Stimulated activated CD8-positive, alpha-beta memory T cell treated with anti-CD3 and anti-CD28 coated beads, Interleukin-12 subunit alpha, Interleukin-12 subunit beta, amount 100 ng/mL, for 1 hour (primary cell): Measurements from ENCODE around the gene DBP.
"Not testable (repeated sequence)": the region's sequence is repeated elsewhere in the genome, so short reads cannot be mapped to it uniquely, and the experiment has no call there.

Experiments used
- DNase-seq: peaks from one replicate; pipeline ENCODE4 v3.0.0-alpha.2; 2020; ENCODE audit warnings: low read depth

DBP gene

GRCh38 chr19:48665786-48666185, 28.6 kb upstream of the DBP start:
- no peak for DNase-seq

DNA sequence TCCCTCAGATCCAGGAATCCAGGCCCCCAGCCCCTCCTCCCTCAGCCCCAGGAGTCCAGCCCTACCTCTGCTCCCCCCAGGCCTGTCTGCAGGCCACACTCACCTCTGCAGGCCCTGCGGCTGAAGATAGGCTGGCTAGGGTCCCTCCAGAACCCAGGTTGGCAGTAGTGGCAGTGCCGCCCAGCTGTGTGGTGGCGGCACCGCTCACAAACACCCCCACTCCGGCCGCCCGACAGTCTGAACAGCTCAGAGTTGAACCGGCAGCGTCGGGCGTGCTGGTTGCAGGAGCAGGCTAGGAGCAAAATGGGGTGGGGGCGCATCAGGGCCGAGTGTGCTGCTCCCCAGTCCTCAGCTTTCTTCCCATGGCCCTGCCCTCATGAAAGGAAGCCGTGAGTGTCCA, 27.3 kb upstream of the DBP start:
- DNase-seq = no peak

GRCh38 chr19:48663667-48664066, 26.5 kb upstream of the DBP start:
- DNase-seq = no peak

DNA sequence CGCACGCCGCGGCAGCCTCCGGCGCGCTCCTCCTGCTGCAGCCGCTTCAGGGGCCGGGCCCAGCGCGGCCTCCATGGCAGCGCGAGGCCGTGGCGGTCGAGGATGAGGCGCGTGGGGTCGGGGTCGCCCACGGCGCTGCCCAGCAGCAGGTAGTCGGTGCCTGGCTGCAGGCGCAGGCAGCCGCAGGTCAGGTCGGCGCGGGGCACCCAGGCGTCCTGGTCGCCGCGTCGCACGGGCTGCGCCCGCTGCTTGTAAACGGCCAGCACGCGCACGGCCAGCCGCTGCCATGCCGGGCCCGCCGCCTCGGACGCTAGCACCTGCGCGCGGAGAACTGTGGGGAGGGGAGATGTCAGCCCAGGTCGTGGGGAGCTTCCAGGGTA, 24.5 kb upstream of the DBP start:
- no peak for DNase-seq

DNA sequence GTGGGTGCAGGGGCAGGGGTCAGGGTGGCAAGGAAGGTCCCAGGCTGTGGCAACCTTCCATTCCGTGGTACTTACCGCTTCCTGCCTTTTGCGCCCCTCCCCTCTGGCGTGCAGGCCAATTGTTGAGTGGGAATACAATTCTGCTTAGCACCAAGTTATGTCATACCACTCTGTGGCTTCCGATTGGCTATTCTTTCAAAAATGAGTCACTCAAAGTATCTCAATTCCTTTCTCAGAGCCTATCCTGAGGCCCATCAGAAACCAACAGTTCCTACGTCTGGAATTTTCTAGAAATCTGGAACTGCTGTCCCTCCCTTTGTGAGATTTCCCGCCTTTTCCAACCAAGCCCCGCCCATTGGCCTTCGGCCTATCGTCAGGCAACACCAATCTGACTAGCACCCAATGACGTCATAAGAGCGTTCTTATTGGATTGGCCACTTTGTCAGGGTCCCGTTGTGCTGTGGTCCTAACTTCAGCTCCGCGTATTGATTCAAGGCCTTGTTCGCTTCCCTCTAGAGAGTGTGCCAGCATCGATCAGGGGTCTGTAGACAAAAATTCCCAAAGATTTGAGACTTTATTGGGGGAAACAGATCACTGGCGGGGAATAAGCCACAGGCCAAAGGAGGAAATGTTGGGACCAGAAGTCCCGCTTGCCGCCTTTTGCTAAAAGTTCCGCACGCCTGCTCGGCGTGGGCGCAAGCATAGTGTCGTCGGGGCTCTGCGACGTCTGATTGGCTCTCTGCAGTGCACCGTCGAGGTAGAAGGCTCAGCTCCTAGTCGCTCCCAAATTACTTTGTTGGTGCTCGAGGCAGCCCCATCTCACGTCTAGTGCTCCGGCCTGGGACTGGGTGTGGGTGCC, 23.9 kb upstream of the DBP start:
- DNase-seq = peak; percentile 62

- DNase-seq = no peak
Observed at GRCh38 chr19:48659768-48660167, 22.6 kb upstream of the DBP start.

DNA sequence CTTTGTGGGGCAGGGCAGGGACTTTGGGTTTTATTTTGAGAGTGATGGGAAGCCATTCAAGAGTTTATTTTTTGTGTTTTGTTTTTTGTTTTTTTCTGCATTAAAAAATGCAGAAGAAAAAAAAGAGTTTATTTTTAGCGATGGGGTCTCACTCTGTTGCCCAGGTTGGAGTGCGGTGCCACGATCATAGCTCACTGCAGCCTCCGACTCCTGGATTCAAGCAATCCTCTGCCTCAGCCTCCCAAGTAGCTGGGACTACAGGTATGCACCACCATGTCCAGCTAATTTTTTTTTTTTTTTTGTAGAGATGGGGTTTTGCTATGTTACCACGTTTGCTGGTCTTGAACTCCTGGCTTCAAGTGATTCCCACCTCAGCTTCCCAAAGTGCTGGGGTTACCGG, 21.3 kb upstream of the DBP start:
- no peak for DNase-seq

DNA sequence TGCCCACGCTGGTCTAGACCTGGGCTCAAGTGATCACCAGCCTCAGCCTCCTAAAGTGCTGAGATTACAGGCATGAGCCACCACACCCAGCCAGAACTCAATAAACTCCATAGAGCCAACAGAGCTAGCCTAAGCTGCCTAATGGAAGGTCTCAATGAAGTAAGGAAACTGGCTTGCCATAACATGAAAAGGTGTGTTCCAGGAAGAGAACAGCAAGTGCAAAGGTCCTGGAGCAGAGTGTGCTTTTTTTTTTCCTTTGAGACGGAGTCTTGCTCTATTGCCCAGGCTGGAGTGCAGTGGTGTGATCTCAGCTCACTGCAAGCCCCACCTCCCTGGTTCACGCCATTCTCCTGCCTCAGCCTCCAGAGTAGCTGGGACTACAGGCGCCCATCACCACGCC, 20.6 kb upstream of the DBP start:
- not testable (repeated sequence) for DNase-seq

DNA sequence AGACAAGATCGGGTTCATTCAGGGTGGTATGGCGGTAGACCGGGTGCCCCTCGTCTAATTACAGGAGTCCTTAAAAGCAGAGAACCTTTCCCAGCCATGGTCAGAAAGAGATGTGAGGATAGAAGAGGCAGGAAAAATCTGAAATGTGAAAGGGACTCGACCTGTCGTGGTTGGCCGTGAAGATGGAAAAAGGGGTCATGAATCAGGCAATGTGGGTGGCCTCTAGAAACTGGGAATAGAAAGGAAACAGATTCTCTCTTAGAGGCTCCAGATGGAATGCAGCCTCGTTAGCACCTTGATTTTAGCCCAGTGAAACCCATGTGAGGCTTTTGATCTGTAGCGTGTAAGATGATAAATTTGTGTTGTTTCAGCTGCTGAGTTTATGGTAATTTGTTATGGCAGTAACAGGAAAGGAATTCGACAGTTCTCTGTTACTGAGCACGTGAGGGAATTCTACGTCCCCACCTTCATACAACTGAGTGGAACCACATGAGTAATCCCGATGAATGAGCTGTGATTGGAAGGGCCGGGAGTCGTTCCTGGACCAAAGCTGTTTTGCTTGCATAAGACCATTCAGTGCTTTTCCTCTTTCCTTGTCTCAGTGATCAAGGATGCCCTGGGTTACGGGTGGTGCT, 19.8 kb upstream of the DBP start:
- DNase-seq = no peak

DNA sequence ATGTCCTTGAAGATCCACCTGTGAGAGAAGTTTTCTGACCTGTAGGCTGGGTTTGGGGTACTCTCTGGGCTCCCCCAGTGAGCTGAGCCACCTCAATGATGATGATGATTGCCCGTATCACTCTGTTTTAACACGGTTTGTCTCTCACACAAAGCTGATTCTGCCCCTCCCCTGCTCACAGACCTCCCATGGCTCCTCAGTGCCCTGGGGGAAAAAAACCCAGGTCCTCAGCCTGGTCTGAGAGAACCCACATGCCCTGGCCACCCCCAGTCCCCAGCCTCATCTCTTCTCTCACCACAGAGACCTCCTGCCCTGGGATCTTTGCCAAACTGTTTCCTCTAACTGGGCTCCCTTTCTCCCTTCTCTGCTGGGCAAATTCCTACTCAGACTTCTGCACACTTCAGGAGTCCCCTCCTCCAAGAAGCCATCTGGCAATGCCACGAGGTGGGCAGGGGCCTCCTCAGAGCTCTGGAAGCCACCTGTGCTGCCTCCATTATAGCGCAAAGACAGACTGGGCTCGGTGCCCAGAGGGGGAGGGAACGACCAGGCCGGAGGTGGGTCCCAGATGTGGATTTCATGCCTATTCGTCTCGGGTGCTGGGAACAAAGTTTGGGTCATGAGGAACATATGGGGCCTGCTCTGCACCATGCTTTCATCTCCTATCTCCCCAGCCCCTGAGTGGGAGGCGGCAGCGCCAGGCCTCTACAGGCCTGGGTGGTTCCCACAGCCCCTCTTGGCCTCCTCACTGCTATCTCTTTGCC, 17.3 kb upstream of the DBP start:
- DNase-seq = no peak

DNA sequence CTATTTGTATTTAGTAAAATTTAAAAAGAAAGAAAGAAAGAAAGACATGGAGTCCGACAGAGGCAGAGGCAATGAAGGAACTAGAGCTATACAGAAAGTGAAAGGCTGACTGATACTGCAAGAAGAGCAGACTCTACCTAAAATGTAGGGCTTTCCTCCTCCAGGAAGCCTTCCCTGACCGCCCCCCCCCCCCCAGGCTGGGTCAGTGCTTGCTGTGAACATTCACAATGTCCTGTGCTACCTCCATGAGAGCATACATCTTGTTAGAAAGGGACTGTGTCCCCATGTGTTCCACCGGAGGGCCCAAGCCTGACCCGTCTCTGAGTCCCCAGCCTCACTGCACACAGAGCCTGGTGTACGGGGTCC, 14.5 kb upstream of the DBP start:
- DNase-seq = no peak

- DNase-seq = no peak
Observed at GRCh38 chr19:48650974-48651682, 13.9 kb upstream of the DBP start.

- DNase-seq = no peak
Observed at GRCh38 chr19:48648134-48648533, 11.0 kb upstream of the DBP start.

DNA sequence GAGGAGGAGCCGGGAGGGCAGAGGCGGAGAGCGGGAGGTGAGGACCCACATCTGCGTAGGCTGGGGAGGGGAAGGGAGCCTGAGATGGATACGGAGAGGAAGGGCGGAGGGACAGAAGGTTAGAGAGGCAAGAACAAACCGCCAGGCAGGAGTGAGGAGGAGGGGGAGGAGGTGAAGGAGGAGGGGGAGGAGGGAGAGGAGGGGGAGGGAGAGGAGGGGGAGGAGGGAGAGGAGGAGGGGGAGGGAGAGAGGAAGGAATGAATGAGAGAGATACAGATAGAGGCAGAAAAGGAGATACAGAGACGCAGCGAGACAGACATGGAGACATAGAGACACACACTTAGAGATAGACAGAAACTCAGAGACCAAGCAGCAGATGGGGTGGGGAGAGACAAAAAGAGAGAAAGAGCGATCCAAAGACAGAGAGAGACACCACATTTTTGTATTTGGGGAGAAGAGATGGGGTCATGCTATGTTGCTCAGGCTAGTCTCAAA, 9.6 kb upstream of the DBP start:
- DNase-seq = no peak

GRCh38 chr19:48646001-48646721, 9.0 kb upstream of the DBP start, which contains the start of gene CA11:
Gene CA11, minus strand, starts transcription at chr19:48646187. Its CDS starts 555 bp downstream, at chr19:48645632.
- DNase-seq = peak; percentile 81

DNA sequence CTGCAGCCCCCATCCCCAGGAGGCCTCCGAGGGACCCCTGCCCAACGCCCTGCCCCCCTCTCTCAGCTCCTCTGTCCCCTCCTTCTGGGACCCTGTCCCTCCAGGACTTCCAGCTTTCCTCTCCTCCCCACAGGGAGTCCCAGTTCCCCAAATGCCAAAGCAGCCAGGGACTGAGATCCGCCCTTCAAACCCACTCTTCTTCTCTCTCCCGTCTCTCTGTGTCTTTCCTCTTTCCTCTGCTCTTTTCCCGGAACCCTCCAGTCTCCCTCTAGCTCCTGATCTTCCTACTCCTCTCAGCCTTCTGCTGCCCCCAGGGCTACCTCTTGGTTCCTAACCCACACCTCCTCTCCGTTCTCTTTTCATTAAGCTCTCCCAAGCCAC, 8.4 kb upstream of the DBP start:
- DNase-seq = no peak

DNA sequence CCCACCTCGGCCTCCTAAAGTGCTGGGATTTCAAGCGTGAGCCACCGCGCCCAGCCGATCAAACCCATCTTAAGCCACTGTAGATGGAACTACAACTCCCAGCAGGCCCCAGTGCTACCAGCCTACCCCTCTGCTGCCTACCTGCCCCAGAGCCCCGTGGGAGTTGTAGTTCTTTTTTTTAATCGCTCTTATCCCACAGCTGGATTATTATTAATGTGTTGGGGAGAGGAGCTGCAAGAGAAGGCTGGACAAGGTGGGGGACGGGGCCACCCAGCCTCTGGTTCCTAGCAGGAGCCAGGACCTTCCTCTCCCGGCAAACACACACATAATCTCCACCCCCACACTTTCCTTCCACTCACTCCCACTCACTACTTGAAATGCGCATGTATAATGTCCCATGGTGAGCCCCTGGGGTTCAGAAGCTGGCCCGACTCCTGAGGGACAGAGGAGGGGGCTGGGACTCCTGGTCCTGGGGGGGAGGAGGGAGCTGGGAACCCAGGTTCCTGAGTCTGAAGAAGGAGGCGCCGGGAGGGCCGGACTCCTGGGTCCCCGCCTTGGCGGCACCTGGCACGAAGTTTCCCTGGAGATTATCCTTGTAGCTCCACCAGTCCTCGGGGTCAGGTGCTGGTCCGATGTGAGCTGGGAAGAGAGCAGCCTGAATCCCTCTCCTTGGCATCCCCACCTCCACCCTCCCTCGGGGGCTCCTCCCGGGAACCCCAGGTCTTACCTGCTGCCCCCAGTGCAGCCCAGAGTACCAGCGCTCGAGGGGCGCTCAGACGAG, 7.8 kb upstream of the DBP start:
- DNase-seq = peak; percentile 59

- no peak for DNase-seq
Observed at GRCh38 chr19:48644355-48644754, 7.2 kb upstream of the DBP start.

DNA sequence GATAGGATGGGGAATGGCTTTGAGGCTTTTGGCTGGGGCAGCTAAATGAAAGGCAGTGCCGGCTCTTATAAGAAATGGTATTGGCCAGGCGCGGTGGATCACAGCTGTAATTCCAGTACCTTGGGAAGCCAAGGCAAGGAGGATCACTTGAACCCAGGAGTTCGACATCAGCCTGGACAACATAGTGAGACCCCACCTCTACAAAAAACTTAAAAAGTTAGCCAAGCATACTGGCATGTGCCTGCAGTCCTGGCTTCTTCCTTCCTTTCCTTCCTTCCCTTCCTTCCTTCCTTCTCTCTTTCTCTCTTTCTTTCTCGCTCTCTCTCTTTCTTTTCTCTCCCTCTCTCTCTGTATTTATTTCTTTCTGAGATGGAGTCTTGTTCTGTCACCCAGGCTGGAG, 5.7 kb upstream of the DBP start:
- no peak for DNase-seq

- DNase-seq = no peak
Observed at GRCh38 chr19:48641850-48642249, 4.7 kb upstream of the DBP start.
